GM13976 (cell line): ENCODE results near the gene NPAS3.

Experiments
- DNase-seq: peaks from one replicate; pipeline ENCODE4 v3.0.0; 2012; ENCODE audit warnings: low spot score
- CTCF ChIP-seq: IDR thresholded peaks from 2 replicates; pipeline ENCODE4 v1.5.1; 2012; ENCODE audit warnings: borderline replicate concordance, mild to moderate bottlenecking; ENCODE audit not compliant: insufficient read depth; ENCODE audit errors: extremely low read depth, missing control alignments, control extremely low read depth
- in situ Hi-C: fragments of 300-500 bp; cut with MboI; formaldehyde crosslinking; loops from one replicate; pipeline ENCODE4 v1.12.0; 2022; ENCODE audit warnings: low sequenced_read_pairs, mixed read lengths, inconsistent platforms; ENCODE audit not compliant: unreplicated experiment

The NPAS3 gene

GRCh38 chr14:33449268-33449667, 510.6 kb downstream of the NPAS3 start:
- in situ Hi-C loops, result no loop called here
- TF ChIP-seq CTCF, result no peak
- no peak for DNase-seq

- in situ Hi-C loops, result no loop called here
- DNase-seq, result no peak
- TF ChIP-seq CTCF, result no peak
Observed at GRCh38 chr14:33449703-33450395, 511.2 kb downstream of the NPAS3 start.

- TF ChIP-seq CTCF, result no peak
- in situ Hi-C loops, result no loop called here
- no peak for DNase-seq
Observed at GRCh38 chr14:33450416-33450815, 511.7 kb downstream of the NPAS3 start.

GRCh38 chr14:33451211-33451610, 512.5 kb downstream of the NPAS3 start:
- in situ Hi-C loops, result no loop called here
- DNase-seq, result no peak
- no peak for TF ChIP-seq CTCF

GRCh38 chr14:33452995-33453394, 514.3 kb downstream of the NPAS3 start:
- TF ChIP-seq CTCF, result no peak
- DNase-seq, result no peak
- in situ Hi-C loops, result no loop called here

GRCh38 chr14:33454022-33454595, 515.4 kb downstream of the NPAS3 start:
- no peak for DNase-seq
- in situ Hi-C loops, result no loop called here
- no peak for TF ChIP-seq CTCF
